CD4-positive, alpha-beta T cell treated with Interleukin-4 for 4 hours (primary cell): ENCODE measurements around the gene OR2T5.
"Not testable (repeated sequence)": the region's sequence is repeated elsewhere in the genome, so short reads cannot be mapped to it uniquely, and the experiment has no call there.

ENCODE experiments used
- DNase-seq: peaks from one replicate; pipeline ENCODE4 v3.0.0-alpha.2; 2020

OR2T5 gene, protein sequence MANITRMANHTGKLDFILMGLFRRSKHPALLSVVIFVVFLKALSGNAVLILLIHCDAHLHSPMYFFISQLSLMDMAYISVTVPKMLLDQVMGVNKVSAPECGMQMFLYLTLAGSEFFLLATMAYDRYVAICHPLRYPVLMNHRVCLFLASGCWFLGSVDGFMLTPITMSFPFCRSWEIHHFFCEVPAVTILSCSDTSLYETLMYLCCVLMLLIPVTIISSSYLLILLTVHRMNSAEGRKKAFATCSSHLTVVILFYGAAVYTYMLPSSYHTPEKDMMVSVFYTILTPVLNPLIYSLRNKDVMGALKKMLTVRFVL

DNA sequence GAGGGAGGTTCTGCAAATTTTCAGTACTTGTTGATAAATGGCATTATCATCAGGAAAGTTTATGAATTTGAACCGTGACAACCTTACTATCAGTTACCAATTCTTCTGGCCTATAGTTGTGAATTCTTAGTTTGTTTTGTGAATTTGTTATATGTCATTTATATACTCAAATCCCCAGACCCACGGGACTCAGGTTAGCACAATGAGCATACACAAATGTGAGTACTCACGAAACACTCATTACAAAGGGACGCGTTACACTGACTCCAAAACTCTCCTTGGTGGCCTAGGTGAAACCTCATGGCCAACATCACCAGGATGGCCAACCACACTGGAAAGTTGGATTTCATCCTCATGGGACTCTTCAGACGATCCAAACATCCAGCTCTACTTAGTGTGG, at the start of gene OR2T5:
Gene OR2T5 (plus strand): TSS at position 301 of the 400 bp plus-strand sequence. CDS start 0 bp downstream, at position 301.
- not testable (repeated sequence) for DNase-seq

DNA sequence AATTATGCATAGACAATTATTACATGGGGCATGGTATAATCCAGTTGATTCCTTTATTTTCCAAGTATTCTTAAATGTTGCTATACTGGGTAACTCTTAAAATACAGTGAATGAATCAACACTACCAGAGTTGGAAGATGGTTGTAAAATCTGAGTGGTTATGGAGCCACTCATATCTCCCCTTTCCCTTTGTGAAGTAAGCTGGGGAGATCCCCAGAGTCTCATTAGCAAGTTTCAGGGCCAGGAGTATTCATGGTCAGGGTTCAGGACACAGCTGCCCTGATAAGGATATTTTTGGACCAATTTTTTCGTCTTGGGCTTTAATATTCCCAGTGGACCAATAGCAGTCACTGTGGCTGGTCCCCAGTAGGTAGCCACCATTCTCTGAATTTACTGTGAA, 49.7 kb upstream of the OR2T5 start:
- DNase-seq, result not testable (repeated sequence)

- not testable (repeated sequence) for DNase-seq
Observed at GRCh38 chr1:248439283-248439682, 49.1 kb upstream of the OR2T5 start.

DNA sequence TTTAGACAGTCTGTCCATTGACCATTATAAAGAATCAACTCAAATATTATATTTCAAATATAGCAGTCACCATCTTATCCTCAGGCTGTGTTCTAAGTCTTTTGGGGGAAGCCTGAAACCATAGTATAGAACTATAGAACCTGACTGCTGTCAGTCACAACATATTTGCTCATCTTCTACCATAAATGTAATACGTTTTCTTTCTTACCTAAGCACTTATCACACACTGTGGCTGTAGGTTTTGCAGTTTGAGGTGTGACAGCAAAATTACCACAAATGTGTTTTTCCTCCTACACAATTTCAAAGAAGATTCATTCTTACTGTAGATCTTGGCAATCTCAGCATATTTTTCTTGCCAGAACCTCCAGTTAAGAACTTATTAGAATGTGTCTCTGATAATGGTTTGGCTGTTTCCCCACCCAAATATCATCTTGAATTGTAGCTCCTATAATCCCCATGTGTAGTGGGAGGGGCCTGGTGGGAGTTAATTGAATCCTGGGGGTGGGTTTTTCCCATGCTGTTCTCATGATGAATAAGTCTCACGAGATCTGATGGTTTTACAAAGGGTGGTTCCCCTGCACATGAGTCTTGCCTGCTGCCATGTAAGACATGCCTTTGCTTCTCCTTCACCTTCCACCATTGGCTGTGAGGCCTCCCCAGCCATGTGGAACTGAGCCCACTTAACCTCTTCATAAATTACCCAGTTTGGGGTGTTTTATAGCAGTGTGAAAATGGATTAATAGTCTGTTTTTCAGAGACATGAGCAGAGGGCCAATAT, 45.7 kb upstream of the OR2T5 start:
- DNase-seq, result not testable (repeated sequence)

DNA sequence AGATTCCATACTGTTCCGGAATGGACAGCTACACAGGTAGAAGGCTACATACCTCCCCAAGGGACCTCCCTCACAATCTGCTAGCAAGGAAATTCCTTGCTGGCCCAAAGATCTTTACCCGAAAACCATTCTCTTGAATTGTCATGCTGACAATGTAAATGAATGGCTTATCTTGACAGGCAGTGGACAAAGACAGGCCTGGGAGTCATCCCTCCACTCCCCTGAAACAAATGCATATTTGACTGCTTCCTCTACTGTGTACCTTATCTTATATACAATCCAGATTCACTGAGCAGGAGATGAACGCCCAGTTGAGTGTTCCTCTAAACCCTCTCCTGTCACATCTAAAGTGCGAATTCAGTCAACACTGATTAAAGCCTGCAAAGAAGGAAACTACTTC, 43.8 kb upstream of the OR2T5 start:
- DNase-seq, result not testable (repeated sequence)

- not testable (repeated sequence) for DNase-seq
Observed at GRCh38 chr1:248445399-248445798, 43.0 kb upstream of the OR2T5 start, which contains the start of gene OR2T2. OR2T2 (plus strand) TSS chr1:248445637; CDS start chr1:248452798, 7,161 bp downstream.

GRCh38 chr1:248448409-248449074, 39.8 kb upstream of the OR2T5 start:
- not testable (repeated sequence) for DNase-seq

GRCh38 chr1:248449821-248450465, 38.4 kb upstream of the OR2T5 start:
- not testable (repeated sequence) for DNase-seq

DNA sequence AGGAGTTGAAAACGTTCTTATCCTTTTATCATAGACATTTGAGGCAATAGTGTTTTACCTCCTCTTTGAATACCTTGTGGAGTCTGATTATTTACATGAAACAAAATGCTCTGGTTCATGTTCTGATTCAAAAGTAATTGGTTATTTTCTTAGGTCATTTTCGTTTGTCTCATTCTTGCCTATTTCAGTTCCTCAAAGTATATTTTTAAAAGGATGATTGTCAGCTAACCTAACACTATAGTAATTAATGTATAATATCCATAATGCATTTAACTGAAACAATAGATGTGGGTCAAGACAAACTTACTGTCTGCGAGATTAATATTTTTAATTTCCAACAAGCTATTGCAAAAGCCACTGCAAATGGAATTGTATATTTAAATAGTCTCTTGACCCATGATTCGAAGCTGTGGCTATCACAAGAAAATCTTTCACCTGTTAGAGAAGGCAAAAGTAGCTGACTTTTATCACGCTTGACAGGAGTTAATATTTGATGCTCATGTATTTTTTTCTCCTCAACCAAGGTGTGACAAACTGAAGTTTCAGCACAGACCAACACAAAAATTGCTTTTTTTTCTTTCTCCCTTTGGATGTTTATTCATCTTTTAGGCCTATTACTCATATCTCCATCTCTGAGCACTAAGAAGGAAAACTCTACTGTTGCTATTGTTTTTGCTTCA, 37.8 kb upstream of the OR2T5 start:
- not testable (repeated sequence) for DNase-seq

DNA sequence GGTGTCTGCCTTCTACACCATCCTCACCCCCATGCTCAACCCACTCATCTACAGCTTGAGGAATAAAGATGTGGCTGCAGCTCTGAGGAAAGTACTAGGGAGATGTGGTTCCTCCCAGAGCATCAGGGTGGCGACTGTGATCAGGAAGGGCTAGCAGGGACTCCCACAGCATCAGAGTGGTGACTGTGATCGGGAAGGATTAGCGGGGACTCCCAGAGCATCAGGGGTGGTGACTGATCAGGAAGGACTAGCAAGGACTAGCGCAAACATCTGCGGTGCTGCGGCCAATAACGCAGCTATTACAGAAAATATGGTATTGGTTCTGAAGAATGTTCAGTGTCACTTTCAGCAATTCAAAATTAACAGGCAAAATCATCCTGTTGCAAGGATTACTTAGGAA, 34.8 kb upstream of the OR2T5 start:
- DNase-seq, result not testable (repeated sequence)

- DNase-seq, result not testable (repeated sequence)
Observed at GRCh38 chr1:248455045-248455444, 33.3 kb upstream of the OR2T5 start.

DNA sequence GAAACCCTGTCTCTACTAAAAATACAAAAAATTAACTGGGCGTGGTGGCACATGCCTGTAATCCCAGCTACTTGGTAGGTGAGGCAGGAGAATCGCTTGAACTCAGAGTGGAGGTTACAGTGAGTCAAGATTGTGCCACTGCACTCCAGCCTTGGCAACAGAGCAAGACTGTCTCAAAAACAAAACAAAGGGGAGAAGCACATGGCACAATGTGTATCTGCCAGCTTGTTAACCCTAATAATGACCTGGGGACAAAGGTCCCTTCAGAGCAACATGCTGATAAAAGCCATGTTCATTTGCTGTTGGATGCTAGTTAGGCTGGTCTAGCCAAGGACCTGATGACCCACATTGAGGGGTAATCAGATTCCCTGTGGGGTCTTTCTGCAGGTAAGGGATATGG, 31.8 kb upstream of the OR2T5 start:
- DNase-seq, result not testable (repeated sequence)

GRCh38 chr1:248459117-248459516, 29.3 kb upstream of the OR2T5 start:
- not testable (repeated sequence) for DNase-seq

DNA sequence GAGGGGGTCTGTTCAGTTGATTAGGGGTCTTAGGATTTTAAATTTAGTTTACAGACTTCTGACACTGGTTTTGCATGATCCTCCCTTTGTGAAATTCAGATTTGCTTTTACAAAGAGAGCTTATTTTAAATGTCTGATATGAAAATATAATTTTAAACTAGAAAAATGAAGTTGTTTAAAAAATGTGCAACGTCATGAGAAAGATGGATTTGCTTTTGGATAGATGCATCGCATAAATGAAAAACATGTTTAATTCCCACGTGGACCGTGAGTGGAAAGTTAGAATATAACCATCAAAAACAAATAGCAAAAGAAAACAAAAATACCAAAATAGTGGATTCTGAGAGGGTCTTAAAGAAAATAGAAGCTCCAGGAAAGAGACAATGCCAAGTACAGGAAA, 17.2 kb upstream of the OR2T5 start:
- no peak for DNase-seq

DNA sequence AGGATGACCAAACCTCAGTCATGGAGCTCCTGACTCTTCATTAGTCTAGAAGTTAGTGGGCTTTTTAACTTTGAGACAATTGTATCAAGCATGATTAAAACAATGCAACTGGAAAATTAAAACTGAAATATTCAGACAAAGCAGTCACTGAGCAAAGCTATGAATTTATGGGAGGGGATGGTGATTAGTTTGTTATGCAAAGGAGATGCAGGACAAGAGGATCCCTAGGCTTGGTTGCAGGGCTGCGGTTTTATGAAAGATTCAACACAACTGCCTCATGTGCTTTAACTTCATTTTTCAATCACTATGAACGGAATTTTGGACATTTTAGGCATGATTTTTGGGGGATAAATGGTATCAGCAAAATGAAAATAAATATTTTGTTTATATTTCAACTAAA, 16.3 kb upstream of the OR2T5 start:
- not testable (repeated sequence) for DNase-seq

DNA sequence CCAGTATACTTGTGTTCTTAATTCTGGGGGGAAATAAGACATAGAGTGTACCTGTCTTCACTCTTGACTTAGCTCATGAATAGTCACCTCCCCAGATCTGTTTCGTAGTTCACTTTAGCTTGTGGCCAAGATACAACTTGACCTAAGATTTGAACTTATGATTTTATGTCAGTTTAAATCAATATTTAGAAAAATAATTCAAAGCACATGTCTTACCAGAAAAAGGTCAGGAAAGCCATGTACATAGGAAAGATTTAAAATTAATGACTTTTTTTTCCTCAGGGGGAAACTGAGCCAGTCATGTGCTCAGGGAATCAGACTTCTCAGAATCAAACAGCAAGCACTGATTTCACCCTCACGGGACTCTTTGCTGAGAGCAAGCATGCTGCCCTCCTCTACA, 15.3 kb upstream of the OR2T5 start, which contains the start of gene OR2T3:
Gene OR2T3 (plus strand): TSS at position 301 of the 400 bp plus-strand sequence. CDS start 0 bp downstream, at position 301.
- not testable (repeated sequence) for DNase-seq

DNA sequence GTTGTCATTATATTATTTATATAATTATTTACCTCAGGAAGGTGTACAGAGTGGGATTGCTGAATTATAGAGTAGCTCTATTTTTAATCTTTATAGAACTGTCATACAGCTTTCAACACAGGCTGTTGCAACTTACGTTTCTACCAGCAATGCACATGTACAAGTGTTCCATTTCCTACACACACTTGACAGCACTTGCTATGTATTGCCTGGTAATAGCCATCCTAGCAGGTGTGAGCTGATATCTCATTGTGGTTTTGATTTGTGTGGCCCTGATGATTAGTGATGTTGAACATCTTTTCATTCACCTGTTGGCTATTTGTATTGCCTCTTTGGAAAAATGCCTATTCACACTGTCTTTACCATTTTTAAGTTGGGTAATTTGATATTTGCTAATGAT, 12.7 kb upstream of the OR2T5 start:
- DNase-seq, result not testable (repeated sequence)

- DNase-seq, result peak; percentile 32
Observed at GRCh38 chr1:248481686-248482579, 6.5 kb upstream of the OR2T5 start.

DNA sequence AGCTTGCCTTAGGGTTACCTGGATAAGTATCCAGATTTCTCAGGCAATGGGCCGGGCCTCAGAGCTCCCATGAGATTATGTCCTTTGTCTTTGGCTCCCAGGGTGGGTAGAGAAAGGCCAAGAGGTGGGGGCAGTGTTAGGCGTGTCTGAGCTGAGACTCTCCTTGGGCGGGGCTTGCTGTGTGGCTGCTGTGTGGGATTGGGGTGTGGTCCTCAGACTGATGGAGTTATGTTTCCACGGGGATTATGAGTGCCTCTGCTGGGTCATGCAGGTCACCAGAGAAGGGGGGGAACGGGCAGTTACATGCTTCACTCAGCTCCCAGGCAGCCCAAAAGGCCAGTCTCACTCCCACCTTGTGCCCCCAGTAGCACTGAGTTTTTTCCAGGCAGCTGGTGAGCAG, 8.3 kb downstream of the OR2T5 start:
- DNase-seq, result not testable (repeated sequence)

DNA sequence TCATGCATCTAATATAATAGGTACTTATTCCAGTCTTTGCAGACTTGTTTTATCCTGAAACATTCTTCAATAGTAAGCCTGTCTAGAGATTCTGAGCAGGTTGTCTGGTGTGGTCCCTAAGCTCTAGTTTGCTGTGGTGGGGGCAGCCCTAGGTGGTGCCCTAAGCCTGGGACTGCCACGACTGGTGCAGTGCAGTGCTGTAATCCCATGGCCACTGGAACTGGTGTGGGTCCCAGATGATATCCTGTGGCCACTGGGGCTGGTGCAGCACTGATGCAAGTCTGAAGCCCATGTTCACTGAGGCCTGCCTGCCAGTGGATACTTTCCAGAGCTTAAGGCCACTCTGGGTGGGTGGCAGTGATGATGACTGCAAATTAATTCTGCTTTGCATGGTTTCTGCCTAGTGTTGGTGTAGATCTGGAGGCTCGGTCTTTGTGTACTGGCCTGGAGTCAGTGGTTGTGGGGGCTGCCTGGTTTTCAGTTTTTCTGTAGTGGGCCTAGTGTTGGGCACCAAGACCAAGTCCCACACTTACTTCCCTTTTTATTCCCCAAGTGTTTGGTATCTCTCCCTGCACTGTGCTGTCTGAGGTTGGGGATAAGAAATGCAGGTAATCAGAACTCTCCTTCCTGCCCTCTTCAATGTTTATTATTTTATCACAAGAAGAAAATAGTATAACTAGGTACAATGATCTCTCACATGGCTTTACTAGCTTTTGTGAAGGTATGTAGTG, 12.1 kb downstream of the OR2T5 start:
- not testable (repeated sequence) for DNase-seq
